22Rv1 (cell line): Measurements from ENCODE around the gene HEXB.

ENCODE experiments used
- ZFX ChIP-seq: fragments of 450-650 bp; IDR thresholded peaks from 2 replicates; pipeline ENCODE4 v1.6.1; 2017; ENCODE audit warnings: antibody characterized with exemption, borderline replicate concordance
- TF ChIP-seq, protein P1 (sequence below): fragments of 450-650 bp; IDR thresholded peaks from 2 replicates; pipeline ENCODE4 v1.5.1; 2017; ENCODE audit warnings: mild to moderate bottlenecking

DNA sequence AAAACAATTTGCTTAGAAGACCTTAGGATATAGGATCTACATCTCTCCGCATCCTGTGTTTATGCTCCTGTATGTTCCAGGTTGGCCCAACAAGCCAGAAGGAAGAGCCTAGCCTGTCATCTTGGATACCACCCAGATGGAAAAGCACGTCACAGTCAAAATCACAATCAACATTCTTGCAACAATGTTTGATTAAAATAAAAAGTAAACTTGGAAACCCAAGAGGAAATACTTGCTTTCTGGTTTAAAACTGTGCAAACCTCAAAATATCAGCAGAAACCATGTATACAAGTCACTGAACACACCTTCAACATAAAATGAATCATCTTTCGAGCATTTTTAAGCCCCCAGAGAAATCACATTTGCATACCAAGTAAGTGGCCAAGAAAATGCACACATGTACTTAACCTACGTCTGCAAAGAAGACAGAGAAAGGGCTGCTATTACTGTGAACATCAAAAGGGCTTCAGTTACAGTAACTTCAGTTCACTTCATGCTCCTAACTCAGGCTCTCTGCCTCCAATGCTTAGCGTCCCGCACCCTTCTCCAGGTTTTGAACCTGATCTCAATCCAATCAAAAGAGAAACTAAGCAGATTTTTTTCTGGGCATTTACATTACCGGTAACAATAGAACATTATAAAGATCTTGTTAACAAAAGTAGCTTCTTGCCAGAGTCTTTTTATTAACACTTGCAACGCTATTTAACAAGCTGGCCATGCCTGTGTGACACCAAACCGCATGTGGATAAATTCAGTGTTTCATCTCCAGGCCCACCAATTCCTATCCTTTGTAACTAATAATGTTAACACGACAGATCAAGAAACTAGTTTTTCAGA is 45.8 kb upstream of the HEXB start:
- TF ChIP-seq, protein P1, sequence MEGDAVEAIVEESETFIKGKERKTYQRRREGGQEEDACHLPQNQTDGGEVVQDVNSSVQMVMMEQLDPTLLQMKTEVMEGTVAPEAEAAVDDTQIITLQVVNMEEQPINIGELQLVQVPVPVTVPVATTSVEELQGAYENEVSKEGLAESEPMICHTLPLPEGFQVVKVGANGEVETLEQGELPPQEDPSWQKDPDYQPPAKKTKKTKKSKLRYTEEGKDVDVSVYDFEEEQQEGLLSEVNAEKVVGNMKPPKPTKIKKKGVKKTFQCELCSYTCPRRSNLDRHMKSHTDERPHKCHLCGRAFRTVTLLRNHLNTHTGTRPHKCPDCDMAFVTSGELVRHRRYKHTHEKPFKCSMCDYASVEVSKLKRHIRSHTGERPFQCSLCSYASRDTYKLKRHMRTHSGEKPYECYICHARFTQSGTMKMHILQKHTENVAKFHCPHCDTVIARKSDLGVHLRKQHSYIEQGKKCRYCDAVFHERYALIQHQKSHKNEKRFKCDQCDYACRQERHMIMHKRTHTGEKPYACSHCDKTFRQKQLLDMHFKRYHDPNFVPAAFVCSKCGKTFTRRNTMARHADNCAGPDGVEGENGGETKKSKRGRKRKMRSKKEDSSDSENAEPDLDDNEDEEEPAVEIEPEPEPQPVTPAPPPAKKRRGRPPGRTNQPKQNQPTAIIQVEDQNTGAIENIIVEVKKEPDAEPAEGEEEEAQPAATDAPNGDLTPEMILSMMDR = no peak
- TF ChIP-seq ZFX = no peak
